T-helper 22 cell (primary cell): ENCODE data around the gene KCNMA1.

Experiments
- DNase-seq: peaks from one replicate; pipeline ENCODE4 v3.0.0-alpha.2; 2020; ENCODE audit warnings: low read depth

KCNMA1 gene

GRCh38 chr10:76830218-76830617 lies 807.4 kb downstream of the KCNMA1 start:
- no peak for DNase-seq

GRCh38 chr10:76829724-76830123 lies 807.9 kb downstream of the KCNMA1 start:
- no peak for DNase-seq
